Hepatocyte (in vitro differentiated cells): ENCODE results near the gene ATIC. TPM values are rescaled to one million over a fixed set of nuclear protein-coding genes. Genes with fewer than 3 reads are reported as not detected.
A peak's percentile ranks its signal among the peaks of the same experiment; 100 is the strongest.

ENCODE experiments used
- DNase-seq: peaks from one replicate; pipeline ENCODE4 v3.0.0-alpha.2; 2016; ENCODE audit warnings: low spot score
- H2AFZ ChIP-seq: fragments of 200-600 bp; sonication (generic); 2 replicates; pipeline ENCODE4 v1.6.0; 2016; ENCODE audit warnings: antibody characterized with exemption, mild to moderate bottlenecking
- H3K27ac ChIP-seq: fragments of 200-600 bp; sonication (generic); 2 replicates; pipeline ENCODE4 v1.5.1; 2016; ENCODE audit warnings: mild to moderate bottlenecking
- H3K27me3 ChIP-seq: fragments of 200-600 bp; sonication (generic); 2 replicates; pipeline ENCODE4 v1.6.1; 2016
- H3K36me3 ChIP-seq: fragments of 200-600 bp; sonication (generic); replicated peaks from 2 replicates; pipeline ENCODE4 v1.5.1; 2016; ENCODE audit warnings: low read depth; ENCODE audit not compliant: insufficient read depth
- H3K4me1 ChIP-seq: fragments of 200-600 bp; sonication (generic); 2 replicates; pipeline ENCODE4 v1.5.1; 2016; ENCODE audit warnings: mild to moderate bottlenecking, moderate library complexity; ENCODE audit not compliant: insufficient read depth
- H3K4me2 ChIP-seq: fragments of 200-600 bp; sonication (generic); 2 replicates; pipeline ENCODE4 v1.6.0; 2016
- H3K4me3 ChIP-seq: fragments of 200-600 bp; sonication (generic); 2 replicates; pipeline ENCODE4 v1.5.1; 2016; ENCODE audit warnings: mild to moderate bottlenecking
- H3K79me2 ChIP-seq: fragments of 200-600 bp; sonication (generic); 2 replicates; pipeline ENCODE4 v1.6.0; 2017; ENCODE audit warnings: mild to moderate bottlenecking
- H3K9me2 ChIP-seq: fragments of 200-600 bp; sonication (generic); replicated peaks from 2 replicates; pipeline ENCODE4 v1.6.0; 2017; ENCODE audit warnings: mild to moderate bottlenecking; ENCODE audit not compliant: insufficient read depth
- H3K9me3 ChIP-seq: fragments of 200-600 bp; sonication (generic); 2 replicates; pipeline ENCODE4 v1.5.1; 2016; ENCODE audit warnings: low read depth, mild to moderate bottlenecking
- H4K20me1 ChIP-seq: fragments of 200-600 bp; sonication (generic); 2 replicates; pipeline ENCODE4 v1.6.0; 2016; ENCODE audit warnings: mild to moderate bottlenecking; ENCODE audit not compliant: insufficient read depth, poor library complexity, severe bottlenecking
- EZH2 ChIP-seq: fragments of 200-600 bp; sonication (generic); IDR thresholded peaks from 2 replicates; pipeline ENCODE4 v1.6.1; 2016; ENCODE audit warnings: antibody characterized with exemption, mild to moderate bottlenecking, borderline replicate concordance
- EZH2phosphoT487 ChIP-seq: fragments of 200-600 bp; sonication (generic); IDR thresholded peaks from one replicate; pipeline ENCODE4 v1.6.1; 2018; ENCODE audit warnings: antibody characterized with exemption, mild to moderate bottlenecking, low read depth, moderate library complexity; ENCODE audit not compliant: unreplicated experiment, severe bottlenecking
- WGBS: methylation state at CpG from one replicate; pipeline ENCODE4 v1.1.6; 2016; ENCODE audit warnings: low lambda C conversion rate; ENCODE audit errors: missing lambda C conversion rate; 5-methylcytosine and 5-hydroxymethylcytosine counted together
- polyA plus RNA-seq: library from polyadenylated mRNA; unstranded; fragments of >200 nt; fragmentation: Nextera tagmentation; extraction: Ambion mirVana; gene quantifications from 2 replicates; pipeline ENCODE4 v1.2.1, GENCODE V29; 2016
- total RNA-seq: library from RNA; depleted of rRNA; stranded (reverse); fragments of >200 nt; gene quantifications from 2 replicates; pipeline ENCODE4 v1.2.3, GENCODE V29; 2014
- TF ChIP-seq, protein P1 (sequence below): fragments of 200-600 bp; sonication (generic); IDR thresholded peaks from 2 replicates; pipeline ENCODE4 v1.5.1; 2016; ENCODE audit warnings: antibody characterized with exemption, mild to moderate bottlenecking; ENCODE audit not compliant: poor library complexity

Gene ATIC
- total and polyA plus RNA-seq, 2 experiments from 2014 or later, result 19.6 to 82.7 TPM

GRCh38 chr2:215332872-215333595 is 21.2 kb downstream of the ATIC start:
- Histone ChIP-seq H3K9me3 (no peaks in the 10 kb centered on the region), H3K4me1 (peaks cover 15% of the 10 kb centered on the region), H3K36me3 (no peaks in the 10 kb centered on the region), H3K79me2 (peaks cover 8% of the 10 kb centered on the region), H3K4me2 (peak overlapping the region; percentile 50), H3K4me3 (no peak overlapping the region), H2AFZ (no peak overlapping the region), H4K20me1 (no peaks in the 10 kb centered on the region), H3K27me3 (no peaks in the 10 kb centered on the region), H3K9me2 (no peaks in the 10 kb centered on the region), H3K27ac (peak overlapping the region; percentile 47)
- whole genome bisulfite sequencing, result 72% methylated on average over 5 of the region's 5 CpGs
- DNase-seq, result peak; percentile 28
- TF ChIP-seq EZH2 (no peak), EZH2phosphoT487 (no peak)
- TF ChIP-seq, protein P1, sequence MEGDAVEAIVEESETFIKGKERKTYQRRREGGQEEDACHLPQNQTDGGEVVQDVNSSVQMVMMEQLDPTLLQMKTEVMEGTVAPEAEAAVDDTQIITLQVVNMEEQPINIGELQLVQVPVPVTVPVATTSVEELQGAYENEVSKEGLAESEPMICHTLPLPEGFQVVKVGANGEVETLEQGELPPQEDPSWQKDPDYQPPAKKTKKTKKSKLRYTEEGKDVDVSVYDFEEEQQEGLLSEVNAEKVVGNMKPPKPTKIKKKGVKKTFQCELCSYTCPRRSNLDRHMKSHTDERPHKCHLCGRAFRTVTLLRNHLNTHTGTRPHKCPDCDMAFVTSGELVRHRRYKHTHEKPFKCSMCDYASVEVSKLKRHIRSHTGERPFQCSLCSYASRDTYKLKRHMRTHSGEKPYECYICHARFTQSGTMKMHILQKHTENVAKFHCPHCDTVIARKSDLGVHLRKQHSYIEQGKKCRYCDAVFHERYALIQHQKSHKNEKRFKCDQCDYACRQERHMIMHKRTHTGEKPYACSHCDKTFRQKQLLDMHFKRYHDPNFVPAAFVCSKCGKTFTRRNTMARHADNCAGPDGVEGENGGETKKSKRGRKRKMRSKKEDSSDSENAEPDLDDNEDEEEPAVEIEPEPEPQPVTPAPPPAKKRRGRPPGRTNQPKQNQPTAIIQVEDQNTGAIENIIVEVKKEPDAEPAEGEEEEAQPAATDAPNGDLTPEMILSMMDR, result no peak

- 98% methylated on average over 7 of the region's 7 CpGs for WGBS
- Histone ChIP-seq H2AFZ (no peak overlapping the region), H4K20me1 (no peaks in the 10 kb centered on the region), H3K9me3 (no peaks in the 10 kb centered on the region), H3K27me3 (no peaks in the 10 kb centered on the region), H3K4me3 (no peak overlapping the region), H3K79me2 (no peaks in the 10 kb centered on the region), H3K27ac (no peak overlapping the region), H3K9me2 (no peaks in the 10 kb centered on the region), H3K4me1 (peaks cover 5% of the 10 kb centered on the region), H3K4me2 (no peak overlapping the region), H3K36me3 (peaks cover 5% of the 10 kb centered on the region)
- no peak for DNase-seq
- TF ChIP-seq EZH2 (no peak), EZH2phosphoT487 (no peak)
- TF ChIP-seq, protein P1, result no peak
Observed at GRCh38 chr2:215338883-215339679, 27.2 kb downstream of the ATIC start.

DNA sequence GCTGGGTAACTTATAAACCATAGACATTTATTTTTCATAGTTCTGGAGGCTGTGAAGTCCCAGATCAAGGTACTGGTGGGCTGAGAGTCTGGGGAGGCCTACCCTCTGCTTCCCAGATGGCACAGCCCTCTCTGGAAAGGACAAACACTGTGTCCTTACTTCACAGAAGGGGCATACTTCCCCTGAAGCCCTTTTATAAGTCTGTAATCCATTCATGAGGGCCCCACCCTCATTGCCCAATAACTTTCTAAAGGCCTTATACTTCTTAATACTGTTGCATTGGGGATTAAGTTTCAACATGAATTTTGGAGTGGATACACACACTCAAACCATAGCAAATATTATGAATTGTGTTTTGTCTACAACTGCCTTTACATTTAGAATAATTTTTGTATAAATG is 36.0 kb downstream of the ATIC start:
- no peaks in the 10 kb centered on the region for H3K36me3 ChIP-seq
- DNase-seq, result no peak
- TF ChIP-seq, protein P1, result no peak
- TF ChIP-seq EZH2phosphoT487, result no peak
- TF ChIP-seq EZH2, result no peak

More for the DNA sequence above, 36.0 kb downstream of the ATIC start:
- Histone ChIP-seq H3K27ac (no peak overlapping the region), H3K9me2 (no peaks in the 10 kb centered on the region), H3K79me2 (no peaks in the 10 kb centered on the region), H3K27me3 (no peaks in the 10 kb centered on the region), H3K4me2 (no peak overlapping the region), H3K9me3 (no peaks in the 10 kb centered on the region), H3K4me1 (no peaks in the 10 kb centered on the region), H4K20me1 (no peaks in the 10 kb centered on the region), H2AFZ (no peak overlapping the region), H3K4me3 (no peak overlapping the region)
